ENCODE data around the gene TRERF1. TPM values are rescaled to one million over a fixed set of nuclear protein-coding genes. Genes with fewer than 3 reads are reported as not detected.
A peak's percentile ranks its signal among the peaks of the same experiment; 100 is the strongest.

The TRERF1 gene
- total RNA-seq, 5 donors from 2014 or later (not counting 1 experiment from before 2014, with no cell fraction given), result 20.5 to 52.2 (median 25.6) TPM

DNA sequence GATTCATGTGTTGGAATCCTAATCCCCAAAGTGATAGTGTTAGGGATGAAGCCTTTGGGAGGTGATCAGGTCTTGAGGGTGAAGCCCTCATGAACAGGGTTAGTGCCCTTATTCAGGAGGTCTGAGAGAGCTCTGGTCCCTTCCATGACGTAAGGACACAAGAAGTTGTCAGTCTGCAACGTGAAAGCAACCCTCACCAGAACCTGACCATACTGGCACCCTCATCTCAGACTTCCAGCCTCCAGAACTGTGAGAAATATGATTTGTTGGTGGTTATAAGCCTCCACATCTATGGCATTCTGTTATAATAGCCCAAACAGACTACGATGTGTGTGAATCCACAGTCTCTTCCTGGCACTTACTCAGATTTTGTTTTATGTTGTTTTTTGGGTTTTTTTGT lies 90.7 kb downstream of the TRERF1 start:
- Histone ChIP-seq H3K4me3 (ENCODE audit: control insufficient read depth in 1 of 2, extremely low read depth in 1 of 2, low read length in 1 of 2) (no peak overlapping the region), H3K36me3 (ENCODE audit: control insufficient read depth in 2 of 2, extremely low read depth in 1 of 2, insufficient read depth in 1 of 2, low read length in 1 of 2) (peaks cover 10 to 31% of the 10 kb centered on the region in 2 donors), H3K27ac (ENCODE audit: low read length) (no peak overlapping the region), H3K4me1 (ENCODE audit: control insufficient read depth in 1 of 2, extremely low read depth in 1 of 2, insufficient read depth in 2 of 2, low read length in 2 of 2) (peaks cover 6 to 37% of the 10 kb centered on the region in 2 experiments), H3K9me3 (no peaks in the 10 kb centered on the region), H3K27me3 (replicated peaks in 1 of 2; ENCODE audit: control insufficient read depth in 2 of 2, extremely low read depth in 1 of 2, insufficient read depth in 2 of 2, low read length in 1 of 2) (no peaks in the 10 kb centered on the region)
- no CpG with 5 or more reads among the region's 3 CpGs for WGBS (ENCODE audit: insufficient coverage)
- Mint-ChIP-seq H3K36me3 (peaks cover 45% of the 10 kb centered on the region), H3K9me3 (no peaks in the 10 kb centered on the region), H3K4me1 (peaks cover 36 to 48% (median 40%) of the 10 kb centered on the region in 3 donors), H3K27ac (no peak overlapping the region), H3K27me3 (no peaks in the 10 kb centered on the region), H3K4me3 (peak overlapping the region in 1 of 3 donors; percentile 6)
- CTCF ChIA-PET, result interaction anchor here (0.5 to 0.6 kb wide), 2 partner anchors 17 to 402 kb away, joined by 3 to 4 read pairs; no protein-coding TSS in a partner anchor
- ATAC-seq (replicated peaks in 1 of 4), result no peak
- POLR2A ChIA-PET, result interaction anchor here in 1 of 2 donors (0.5 to 0.6 kb wide), 2 partner anchors 90 to 140 kb away, joined by 5 to 11 read pairs; no protein-coding TSS in a partner anchor
- DNase-seq, result no peak

DNA sequence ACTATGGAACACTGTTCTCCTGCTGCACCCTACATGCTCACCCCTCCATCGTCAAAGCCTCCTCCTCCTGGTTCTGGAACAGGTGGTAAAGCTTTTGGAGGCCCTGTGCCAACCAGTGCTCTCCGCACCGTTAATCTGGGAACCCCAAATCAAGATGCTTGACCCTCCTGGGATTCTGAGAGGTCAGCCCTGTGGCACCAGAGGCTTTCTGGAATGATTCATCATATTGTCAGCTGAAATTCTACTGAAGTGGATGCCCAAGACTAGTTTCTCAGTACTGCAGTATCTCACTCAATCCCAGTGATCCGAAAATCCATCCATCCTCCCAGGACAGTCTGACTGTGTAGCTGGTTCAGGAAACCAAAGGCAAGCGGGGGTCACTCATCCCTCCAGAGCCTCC lies 92.7 kb downstream of the TRERF1 start:
- Histone ChIP-seq H3K9me3 (no peaks in the 10 kb centered on the region), H3K4me1 (ENCODE audit: control insufficient read depth in 1 of 2, extremely low read depth in 1 of 2, insufficient read depth in 2 of 2, low read length in 2 of 2) (peaks cover 0 to 19% of the 10 kb centered on the region in 2 experiments), H3K27me3 (replicated peaks in 1 of 2; ENCODE audit: control insufficient read depth in 2 of 2, extremely low read depth in 1 of 2, insufficient read depth in 2 of 2, low read length in 1 of 2) (no peaks in the 10 kb centered on the region), H3K4me3 (ENCODE audit: control insufficient read depth in 1 of 2, extremely low read depth in 1 of 2, low read length in 1 of 2) (no peak overlapping the region), H3K27ac (ENCODE audit: low read length) (no peak overlapping the region), H3K36me3 (ENCODE audit: control insufficient read depth in 2 of 2, extremely low read depth in 1 of 2, insufficient read depth in 1 of 2, low read length in 1 of 2) (peaks cover 10 to 35% of the 10 kb centered on the region in 2 donors)
- ATAC-seq (replicated peaks in 1 of 4) (no peak), DNase-seq (no peak)
- Mint-ChIP-seq H3K9me3 (no peaks in the 10 kb centered on the region), H3K27me3 (no peaks in the 10 kb centered on the region), H3K36me3 (peaks cover 40% of the 10 kb centered on the region), H3K4me1 (peaks cover 18 to 29% (median 20%) of the 10 kb centered on the region in 3 donors), H3K4me3 (no peak overlapping the region), H3K27ac (no peak overlapping the region)
- CTCF ChIA-PET, result interaction anchor here in 1 of 2 donors (0.6 kb wide), 1 partner anchor 489 kb away, joined by 3 read pairs; no protein-coding TSS in a partner anchor
- 100% methylated on average over 4 of the region's 5 CpGs for whole genome bisulfite sequencing (ENCODE audit: insufficient coverage)
- POLR2A ChIA-PET, result interaction anchor here in 1 of 2 donors (0.6 kb wide), 1 partner anchor 93 kb away, joined by 4 read pairs; the partner anchor contains the start of gene TRERF1

DNA sequence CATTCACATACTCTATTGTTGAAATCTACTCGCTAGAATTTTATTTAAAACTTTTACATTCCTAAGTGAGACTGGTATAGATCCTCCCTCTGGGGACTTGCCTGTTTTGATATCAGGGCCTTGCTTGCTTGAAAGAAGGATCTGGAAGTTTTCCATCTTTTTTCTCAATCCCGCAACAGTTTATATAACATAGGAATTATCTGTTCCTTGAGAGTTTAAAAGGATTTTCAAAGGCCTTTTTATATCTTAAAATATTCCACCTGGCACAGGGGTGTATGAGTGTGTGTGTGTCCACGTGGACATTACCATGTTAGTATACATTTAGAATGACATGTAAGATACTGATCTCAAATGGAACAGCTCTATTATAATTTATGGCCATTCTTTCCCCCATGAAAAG lies 96.3 kb downstream of the TRERF1 start:
- Mint-ChIP-seq H3K4me1 (peaks cover 0 to 25% (median 17%) of the 10 kb centered on the region in 3 donors), H3K9me3 (no peaks in the 10 kb centered on the region), H3K36me3 (peaks cover 19% of the 10 kb centered on the region), H3K4me3 (no peak overlapping the region), H3K27ac (no peak overlapping the region), H3K27me3 (no peaks in the 10 kb centered on the region)
- H3K4me1 ChIP-seq (ENCODE audit: control insufficient read depth in 1 of 2, extremely low read depth in 1 of 2, insufficient read depth in 2 of 2, low read length in 2 of 2), result peaks cover 0 to 14% of the 10 kb centered on the region in 2 experiments
- no peak overlapping the region for H3K27ac ChIP-seq (ENCODE audit: low read length)
- ChIA-PET POLR2A (no interaction called here), CTCF (no interaction called here)
- H3K27me3 ChIP-seq (replicated peaks in 1 of 2; ENCODE audit: control insufficient read depth in 2 of 2, extremely low read depth in 1 of 2, insufficient read depth in 2 of 2, low read length in 1 of 2), result no peaks in the 10 kb centered on the region
- H3K9me3 ChIP-seq, result no peaks in the 10 kb centered on the region
- DNase-seq, result no peak
- no peak for ATAC-seq (replicated peaks in 1 of 4)
- H3K36me3 ChIP-seq (ENCODE audit: control insufficient read depth in 2 of 2, extremely low read depth in 1 of 2, insufficient read depth in 1 of 2, low read length in 1 of 2), result peaks cover 3 to 8% of the 10 kb centered on the region in 2 donors
- H3K4me3 ChIP-seq (ENCODE audit: control insufficient read depth in 1 of 2, extremely low read depth in 1 of 2, low read length in 1 of 2), result no peak overlapping the region
- WGBS (ENCODE audit: insufficient coverage), result no CpG with 5 or more reads among the region's 3 CpGs

DNA sequence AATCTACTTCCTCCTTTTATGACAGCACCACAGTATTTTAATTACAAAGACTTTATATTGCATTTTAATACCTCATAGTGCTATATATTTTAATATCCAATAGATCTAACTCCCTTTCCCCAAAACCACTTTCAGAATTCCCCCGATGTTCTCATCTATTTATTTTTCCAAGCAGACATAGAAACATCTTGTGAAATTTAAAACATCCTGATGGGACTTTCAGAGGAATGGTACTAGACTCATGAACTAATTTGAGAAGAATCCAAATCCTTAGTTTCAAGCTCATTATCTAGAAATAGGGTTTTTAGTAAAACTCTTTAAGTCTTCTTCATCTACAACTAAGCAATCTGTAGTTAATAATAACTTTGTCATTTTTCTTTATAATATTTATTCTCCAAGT lies 97.0 kb downstream of the TRERF1 start:
- peaks cover 24% of the 10 kb centered on the region for H3K36me3 Mint-ChIP-seq
- H3K4me1 Mint-ChIP-seq, result peaks cover 0 to 26% (median 14%) of the 10 kb centered on the region in 3 donors
- Histone ChIP-seq H3K27ac (ENCODE audit: low read length) (no peak overlapping the region), H3K9me3 (no peaks in the 10 kb centered on the region), H3K4me3 (ENCODE audit: control insufficient read depth in 1 of 2, extremely low read depth in 1 of 2, low read length in 1 of 2) (no peak overlapping the region), H3K36me3 (ENCODE audit: control insufficient read depth in 2 of 2, extremely low read depth in 1 of 2, insufficient read depth in 1 of 2, low read length in 1 of 2) (peaks cover 3 to 8% of the 10 kb centered on the region in 2 donors), H3K4me1 (ENCODE audit: control insufficient read depth in 1 of 2, extremely low read depth in 1 of 2, insufficient read depth in 2 of 2, low read length in 2 of 2) (peaks cover 0 to 14% of the 10 kb centered on the region in 2 experiments), H3K27me3 (replicated peaks in 1 of 2; ENCODE audit: control insufficient read depth in 2 of 2, extremely low read depth in 1 of 2, insufficient read depth in 2 of 2, low read length in 1 of 2) (no peaks in the 10 kb centered on the region)
- H3K4me3 Mint-ChIP-seq, result no peak overlapping the region
- ATAC-seq (replicated peaks in 1 of 4) (no peak), DNase-seq (no peak)
- no peak overlapping the region for H3K27ac Mint-ChIP-seq
- ChIA-PET CTCF (no interaction called here), POLR2A (no interaction called here)
- WGBS (ENCODE audit: insufficient coverage), result no CpG with 5 or more reads among the region's 1 CpG
- no peaks in the 10 kb centered on the region for H3K9me3 Mint-ChIP-seq
- H3K27me3 Mint-ChIP-seq, result no peaks in the 10 kb centered on the region

DNA sequence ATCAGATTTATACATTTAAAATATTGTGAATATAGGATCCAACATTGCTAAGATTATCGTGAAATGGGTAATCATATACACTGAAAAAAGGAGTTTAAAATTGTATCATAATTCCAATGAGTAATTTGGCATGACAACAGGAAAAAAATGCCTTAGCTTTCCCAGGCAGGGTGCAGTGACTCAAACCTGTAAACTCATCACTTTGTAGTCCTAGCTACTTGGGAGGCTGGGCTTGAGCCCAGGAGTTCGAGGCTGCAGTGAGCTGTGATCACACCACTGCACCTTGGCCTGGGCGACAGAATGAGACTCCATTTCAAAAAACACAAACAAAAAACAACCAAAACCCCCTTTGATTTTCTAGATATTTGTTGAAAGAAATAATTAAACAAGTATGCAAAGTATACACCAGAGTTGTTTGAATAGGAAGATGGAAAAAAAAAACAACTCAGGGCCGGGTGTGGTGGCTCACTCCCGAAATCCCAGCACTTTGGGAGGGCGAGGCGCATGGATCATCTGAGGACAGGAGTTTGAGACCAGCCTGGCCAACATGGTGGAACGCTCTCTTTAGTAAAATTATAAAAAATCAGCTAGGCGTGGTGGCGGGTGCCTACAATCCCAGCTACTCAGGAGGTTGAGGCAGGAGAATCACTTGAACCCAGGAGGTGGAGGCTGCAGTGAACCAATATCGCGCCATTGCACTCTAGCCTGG lies 98.7 kb downstream of the TRERF1 start:
- H3K9me3 Mint-ChIP-seq, result no peaks in the 10 kb centered on the region
- DNase-seq, result no peak
- H3K4me3 ChIP-seq (ENCODE audit: control insufficient read depth in 1 of 2, extremely low read depth in 1 of 2, low read length in 1 of 2), result no peak overlapping the region
- H3K4me3 Mint-ChIP-seq, result no peak overlapping the region
- no peaks in the 10 kb centered on the region for H3K9me3 ChIP-seq
- CTCF ChIA-PET, result interaction anchor here in 1 of 2 donors (0.6 kb wide), 1 partner anchor 203 kb away, joined by 3 read pairs; no protein-coding TSS in a partner anchor
- ATAC-seq (replicated peaks in 1 of 4), result no peak
- peaks cover 4 to 24% (median 10%) of the 10 kb centered on the region in 3 donors for H3K4me1 Mint-ChIP-seq
- H3K36me3 ChIP-seq (ENCODE audit: control insufficient read depth in 2 of 2, extremely low read depth in 1 of 2, insufficient read depth in 1 of 2, low read length in 1 of 2), result peaks cover 3 to 8% of the 10 kb centered on the region in 2 donors
- H3K27me3 Mint-ChIP-seq, result no peaks in the 10 kb centered on the region
- H3K4me1 ChIP-seq (ENCODE audit: control insufficient read depth in 1 of 2, extremely low read depth in 1 of 2, insufficient read depth in 2 of 2, low read length in 2 of 2), result peaks cover 0 to 12% of the 10 kb centered on the region in 2 experiments
- POLR2A ChIA-PET, result no interaction called here
- H3K27ac ChIP-seq (ENCODE audit: low read length), result no peak overlapping the region
- no peaks in the 10 kb centered on the region for H3K27me3 ChIP-seq (replicated peaks in 1 of 2; ENCODE audit: control insufficient read depth in 2 of 2, extremely low read depth in 1 of 2, insufficient read depth in 2 of 2, low read length in 1 of 2)
- no peak overlapping the region for H3K27ac Mint-ChIP-seq
- 96% methylated on average over 5 of the region's 12 CpGs for WGBS (ENCODE audit: insufficient coverage)
- H3K36me3 Mint-ChIP-seq, result peaks cover 23% of the 10 kb centered on the region

DNA sequence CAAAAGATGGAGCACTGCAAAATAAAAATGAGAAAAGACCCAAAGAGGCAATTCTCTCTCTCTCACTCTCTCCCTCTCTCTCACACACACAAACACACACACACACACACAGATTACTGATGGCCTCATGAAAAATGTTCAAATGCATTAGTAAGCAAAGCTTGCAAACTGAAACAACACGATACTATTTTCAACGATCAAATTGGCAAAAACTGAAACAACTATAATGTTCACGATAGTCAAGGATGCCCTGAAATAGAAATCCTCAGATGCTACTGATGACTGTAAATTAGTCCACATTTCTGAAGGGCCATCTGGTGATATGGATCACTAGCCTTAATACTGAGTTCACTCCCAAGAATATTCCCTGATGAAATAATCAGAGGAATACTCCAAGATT lies 100.8 kb downstream of the TRERF1 start:
- Histone ChIP-seq H3K27me3 (replicated peaks in 1 of 2; ENCODE audit: control insufficient read depth in 2 of 2, extremely low read depth in 1 of 2, insufficient read depth in 2 of 2, low read length in 1 of 2) (no peaks in the 10 kb centered on the region), H3K9me3 (no peaks in the 10 kb centered on the region), H3K4me3 (ENCODE audit: control insufficient read depth in 1 of 2, extremely low read depth in 1 of 2, low read length in 1 of 2) (no peak overlapping the region), H3K27ac (ENCODE audit: low read length) (no peak overlapping the region), H3K4me1 (ENCODE audit: control insufficient read depth in 1 of 2, extremely low read depth in 1 of 2, insufficient read depth in 2 of 2, low read length in 2 of 2) (peaks cover 0 to 5% of the 10 kb centered on the region in 2 experiments), H3K36me3 (ENCODE audit: control insufficient read depth in 2 of 2, extremely low read depth in 1 of 2, insufficient read depth in 1 of 2, low read length in 1 of 2) (peaks cover 0 to 3% of the 10 kb centered on the region in 2 donors)
- ChIA-PET CTCF (interaction anchor here in 1 of 2 donors (0.7 kb wide), 1 partner anchor 434 kb away, joined by 3 read pairs; no protein-coding TSS in a partner anchor), POLR2A (no interaction called here)
- H3K4me1 Mint-ChIP-seq, result peaks cover 16 to 27% (median 18%) of the 10 kb centered on the region in 3 donors
- H3K27me3 Mint-ChIP-seq, result no peaks in the 10 kb centered on the region
- H3K36me3 Mint-ChIP-seq, result peaks cover 14% of the 10 kb centered on the region
- no peak overlapping the region for H3K27ac Mint-ChIP-seq
- ATAC-seq (replicated peaks in 1 of 4), result no peak
- H3K4me3 Mint-ChIP-seq, result no peak overlapping the region
- no peak for DNase-seq
- no peaks in the 10 kb centered on the region for H3K9me3 Mint-ChIP-seq
- WGBS (ENCODE audit: insufficient coverage), result 74% methylated on average over 3 of the region's 3 CpGs
